Activated CD8-positive, alpha-beta memory T cell treated with anti-CD3 and anti-CD28 coated beads, Interleukin-2, amount 10 ng/mL, durations not matched to agents 7 days and 5 days (primary cell): ENCODE data around the gene WASF2. TPM values are rescaled to one million over a fixed set of nuclear protein-coding genes. Genes with fewer than 3 reads are reported as not detected.

Source experiments
- total RNA-seq, 2 experiments: library from RNA; stranded (reverse); gene quantifications; one replicate each; pipeline ENCODE4 v1.2.3, GENCODE V29; 2021

The WASF2 gene
- total RNA-seq, 2 experiments from 2014 or later, result 113 to 117 TPM

Other genes starting within 250 kb of the WASF2 start
- gene TMEM222, start 168.0 kb downstream of the WASF2 start, total RNA-seq, result 10 to 100 TPM; 31.0 to 44.2 TPM
- 10 to 100 TPM; 60.7 to 85.3 TPM for gene SYTL1, start 148.1 kb downstream of the WASF2 start, total RNA-seq
- 10 to 100 TPM in 1 of 2 experiments, 1 to 10 TPM in 1; 7.4 to 10.6 TPM for gene MAP3K6, start 123.2 kb downstream of the WASF2 start, total RNA-seq
- not detected for gene FCN3, start 115.3 kb downstream of the WASF2 start, total RNA-seq
- not detected for gene CD164L2, start 106.8 kb downstream of the WASF2 start, total RNA-seq
- gene GPR3, start 97.5 kb downstream of the WASF2 start, total RNA-seq, result under 1 TPM; 0.44 to 0.49 TPM
- gene AHDC1, start 114.0 kb upstream of the WASF2 start, total RNA-seq, result 10 to 100 TPM; 15.8 to 18.5 TPM
- gene FGR, start 145.0 kb upstream of the WASF2 start, total RNA-seq, result 1 to 10 TPM in 1 of 2 experiments, under 1 TPM in 1; 0.30 to 1.8 TPM
- 1,000 to 10,000 TPM in 1 of 2 experiments, 100 to 1,000 TPM in 1; 461 to 1,077 TPM for gene IFI6, start 182.0 kb upstream of the WASF2 start, total RNA-seq
- 10 to 100 TPM; 11.8 to 13.2 TPM for gene FAM76A, start 235.8 kb upstream of the WASF2 start, total RNA-seq